ENCODE data around the gene ACP4.

GRCh38 chr19:50821248-50821612, 31.0 kb downstream of the ACP4 start:
- TF ChIP-seq CTCF (IDR thresholded peaks at IDR 0.05; ENCODE audit: low read depth, low read length) (no peak), EZH2phosphoT487 (IDR thresholded peaks at IDR 0.05; ENCODE audit: low read depth) (no peak)

Data from OCI-LY3 (cell line).